NOMO-1 treated with dmso at 0.1 percent for 144 hours (cell line): ENCODE results near the gene BEST3.
"Not testable (repeated sequence)": the region's sequence is repeated elsewhere in the genome, so short reads cannot be mapped to it uniquely, and the experiment has no call there.

Experiments
- DNase-seq: peaks from one replicate; lab custom pipeline; 2025; ENCODE audit not compliant: unreplicated experiment; lab: John Stamatoyannopoulos, UW

Gene BEST3

DNA sequence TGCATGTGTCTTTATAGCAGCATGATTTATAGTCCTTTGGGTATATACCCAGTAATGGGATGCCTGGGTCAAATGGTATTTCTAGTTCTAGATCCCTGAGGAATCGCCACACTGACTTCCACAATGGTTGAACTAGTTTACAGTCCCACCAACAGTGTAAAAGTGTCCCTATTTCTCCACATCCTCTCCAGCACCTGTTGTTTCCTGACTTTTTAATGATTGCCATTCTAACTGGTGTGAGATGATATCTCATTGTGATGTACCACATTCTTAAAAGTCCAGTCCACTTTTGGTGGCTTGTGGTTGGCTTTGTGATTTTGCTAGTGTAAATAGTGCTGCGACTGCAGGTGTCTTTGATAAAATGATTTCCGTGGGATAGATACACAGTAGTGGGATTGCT is 94.8 kb downstream of the BEST3 start:
- not testable (repeated sequence) for DNase-seq
